ENCODE measurements around the gene NYAP2.

The NYAP2 gene

GRCh38 chr2:225534697-225535096, 135.2 kb downstream of the NYAP2 start:
- DNase-seq: no peak
- intact Hi-C loops (cut with DNase I): no loop called here

GRCh38 chr2:225536036-225536435, 136.5 kb downstream of the NYAP2 start:
- intact Hi-C loops (cut with DNase I): no loop called here
- no peak for DNase-seq

GRCh38 chr2:225543626-225544025, 144.1 kb downstream of the NYAP2 start:
- DNase-seq: no peak
- intact Hi-C loops (cut with DNase I): no loop called here

GRCh38 chr2:225556461-225556860, 157.0 kb downstream of the NYAP2 start:
- DNase-seq: no peak
- intact Hi-C loops (cut with DNase I): no loop called here

- DNase-seq: no peak
- intact Hi-C loops (cut with DNase I): no loop called here
Measured at GRCh38 chr2:225558399-225559071, 159.0 kb downstream of the NYAP2 start.

- intact Hi-C loops (cut with DNase I): no loop called here
Measured at GRCh38 chr2:225559072-225559415, 159.5 kb downstream of the NYAP2 start.

GRCh38 chr2:225566798-225567197, 167.3 kb downstream of the NYAP2 start:
- intact Hi-C loops (cut with DNase I): no loop called here
- DNase-seq: no peak

More at GRCh38 chr2:225559072-225559415, 159.5 kb downstream of the NYAP2 start:
- no peak for DNase-seq

- DNase-seq: peak in 2 of 10 donors; percentile 34 to 48
- intact Hi-C loops (cut with DNase I): no loop called here
Measured at GRCh38 chr2:225569995-225570394, 170.5 kb downstream of the NYAP2 start.

- no peak for DNase-seq
- intact Hi-C loops (cut with DNase I): no loop called here
Measured at GRCh38 chr2:225573603-225574002, 174.1 kb downstream of the NYAP2 start.

GRCh38 chr2:225574582-225575138, 175.2 kb downstream of the NYAP2 start:
- DNase-seq: no peak
- intact Hi-C loops (cut with DNase I): no loop called here

- intact Hi-C loops (cut with DNase I): no loop called here
- no peak for DNase-seq
Measured at GRCh38 chr2:225581135-225581534, 181.6 kb downstream of the NYAP2 start.

GRCh38 chr2:225581906-225582305, 182.4 kb downstream of the NYAP2 start:
- peak in 1 of 10 donors; percentile 71 for DNase-seq
- intact Hi-C loops (cut with DNase I): no loop called here

GRCh38 chr2:225582355-225583116, 183.0 kb downstream of the NYAP2 start:
- peak in 3 of 10 donors; percentile 26 to 72 (median 71) for DNase-seq
- intact Hi-C loops (cut with DNase I): no loop called here

- intact Hi-C loops (cut with DNase I): no loop called here
Measured at GRCh38 chr2:225584796-225585195, 185.3 kb downstream of the NYAP2 start.

GRCh38 chr2:225590932-225591331, 191.4 kb downstream of the NYAP2 start:
- intact Hi-C loops (cut with DNase I): no loop called here

More at GRCh38 chr2:225584796-225585195, 185.3 kb downstream of the NYAP2 start:
- no peak for DNase-seq

GRCh38 chr2:225597911-225598310, 198.4 kb downstream of the NYAP2 start:
- DNase-seq: no peak
- intact Hi-C loops (cut with DNase I): no loop called here

More at GRCh38 chr2:225590932-225591331, 191.4 kb downstream of the NYAP2 start:
- peak in 2 of 10 donors; percentile 26 to 82 for DNase-seq

- intact Hi-C loops (cut with DNase I): no loop called here
- DNase-seq: no peak
Measured at GRCh38 chr2:225598426-225598825, 198.9 kb downstream of the NYAP2 start.

- intact Hi-C loops (cut with DNase I): no loop called here
- DNase-seq: no peak
Measured at GRCh38 chr2:225598897-225599296, 199.4 kb downstream of the NYAP2 start.

GRCh38 chr2:225599856-225600255, 200.3 kb downstream of the NYAP2 start:
- DNase-seq: no peak
- intact Hi-C loops (cut with DNase I): no loop called here

- no peak for DNase-seq
- intact Hi-C loops (cut with DNase I): no loop called here
Measured at GRCh38 chr2:225600444-225600843, 200.9 kb downstream of the NYAP2 start.

- no peak for DNase-seq
- intact Hi-C loops (cut with DNase I): no loop called here
Measured at GRCh38 chr2:225600865-225601264, 201.4 kb downstream of the NYAP2 start.

- no peak for DNase-seq
- intact Hi-C loops (cut with DNase I): no loop called here
Measured at GRCh38 chr2:225602205-225602604, 202.7 kb downstream of the NYAP2 start.

Data from posterior cingulate gyrus (tissue), 11 donors.